ENCODE data around the gene ARSI.

DNA sequence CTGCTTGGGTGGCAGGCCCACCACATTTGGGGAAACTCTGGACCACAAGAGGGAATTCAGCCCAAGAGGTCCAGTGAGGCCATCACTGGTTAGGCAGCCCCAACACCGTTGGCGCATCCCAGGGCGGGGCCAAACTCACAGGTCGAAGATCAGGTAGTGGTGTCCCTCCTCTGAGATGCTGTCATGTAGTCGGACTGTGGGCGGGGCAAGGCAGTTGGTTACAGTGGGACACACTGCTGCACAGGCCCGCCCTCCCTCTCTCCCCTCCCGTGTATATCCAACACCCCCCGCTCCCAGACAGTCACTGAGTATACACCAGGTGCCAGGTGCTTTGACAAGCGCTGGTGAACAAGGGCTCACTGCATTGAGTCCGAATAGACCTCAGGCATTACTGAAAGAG is 45.3 kb downstream of the ARSI start:
- no peak for TF ChIP-seq GATA3 (IDR thresholded peaks at IDR 0.05; ENCODE audit: low read depth, low read length)
- no peak for TF ChIP-seq GATA2 (IDR thresholded peaks at IDR 0.05; ENCODE audit: low read depth, low read length)

Measured in SH-SY5Y (cell line).